ENCODE measurements around the gene GASK1A. TPM values are rescaled to one million over a fixed set of nuclear protein-coding genes. Genes with fewer than 3 reads are reported as not detected.

GASK1A gene
- total and polyA plus RNA-seq, 2 of the 4 experiments (the other 2 are of a cell fraction) = 0.18 to 0.19 TPM

DNA sequence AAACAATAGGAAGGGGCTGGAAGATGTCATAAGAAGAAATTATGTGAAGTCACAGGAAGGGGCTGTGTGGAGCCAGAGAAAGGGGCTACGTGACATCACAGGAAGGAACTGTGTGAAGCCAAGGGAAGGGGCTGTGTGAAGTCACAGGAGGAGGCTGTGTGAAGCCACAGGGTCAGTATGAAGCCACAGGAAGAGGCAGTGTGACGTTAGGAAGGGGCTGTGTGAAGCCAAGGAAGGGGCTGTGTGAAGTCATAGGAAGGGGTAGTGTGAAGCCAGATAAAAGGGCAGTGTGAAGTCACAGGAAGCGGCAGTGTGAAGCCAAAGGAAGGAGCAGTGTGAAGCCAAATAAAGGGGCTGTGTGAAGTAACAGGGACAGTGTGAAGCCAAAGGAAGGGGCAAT, 32.5 kb downstream of the GASK1A start:
- Histone ChIP-seq H2AFZ (replicated peaks; ENCODE audit: low read length, poor library complexity) (no peak overlapping the region), H2BK20ac (ENCODE audit: low read depth, low read length) (no peak overlapping the region), H3K9ac (ENCODE audit: low read depth, low read length) (no peak overlapping the region), H4K91ac (ENCODE audit: insufficient read depth, low read depth, low read length) (no peak overlapping the region), H3K18ac (ENCODE audit: low read depth, low read length) (no peak overlapping the region), H3K79me1 (ENCODE audit: low read depth in 1 of 2, low read length in 2 of 2) (no peaks in the 10 kb centered on the region), H3K27ac (ENCODE audit: insufficient read depth, low read length) (no peak overlapping the region), H4K5ac (ENCODE audit: low read depth, low read length) (no peak overlapping the region), H2AK9ac (replicated peaks; ENCODE audit: low read depth, low read length, poor library complexity) (no peak overlapping the region), H4K20me1 (ENCODE audit: insufficient read depth, low read length) (no peaks in the 10 kb centered on the region), H3K4me1 (ENCODE audit: control insufficient read depth, insufficient read depth, low read length) (no peaks in the 10 kb centered on the region), H4K8ac (ENCODE audit: low read depth in 2 of 2, low read length in 2 of 2) (no peak overlapping the region), H3K9me3 (ENCODE audit: control insufficient read depth, insufficient read depth, low read length) (peaks cover 5% of the 10 kb centered on the region; the same call in 1 of the 2 replicates), H3K4me3 (ENCODE audit: insufficient read depth, low read depth, low read length) (no peak overlapping the region), H3K27me3 (ENCODE audit: control insufficient read depth, insufficient read depth, low read length) (peaks cover 3% of the 10 kb centered on the region; the same call in 1 of the 2 replicates), H3K14ac (replicated peaks; ENCODE audit: low read depth, low read length) (no peak overlapping the region), H2BK120ac (ENCODE audit: low read depth, low read length) (no peak overlapping the region), H3K4me2 (ENCODE audit: low read depth, low read length) (no peak overlapping the region), H3K36me3 (ENCODE audit: control insufficient read depth, insufficient read depth, low read length) (no peaks in the 10 kb centered on the region), H2AK5ac (ENCODE audit: low read depth, low read length) (no peak overlapping the region), H3K9me1 (ENCODE audit: insufficient read depth, low read length) (no peaks in the 10 kb centered on the region), H2BK15ac (ENCODE audit: low read depth, low read length) (no peak overlapping the region), H2BK5ac (ENCODE audit: low read depth, low read length, poor library complexity, severe bottlenecking) (no peak overlapping the region), H3K4ac (ENCODE audit: low read depth, low read length) (no peak overlapping the region), H3K23ac (ENCODE audit: low read depth, low read length) (no peak overlapping the region), H3K56ac (ENCODE audit: extremely low read depth, insufficient read depth, low read length) (no peak overlapping the region)
- ChIA-PET POLR2A (ENCODE audit: unreplicated experiment) (no interaction called here), CTCF (no interaction called here)
- DNase-seq (no peak), ATAC-seq (ENCODE audit: low read depth) (no peak)
- intact Hi-C loops (cut with micrococcal nuclease) (no loop called here), in situ Hi-C loops (cut with MboI; ENCODE audit: low sequenced_read_pairs) (no loop called here), dilution Hi-C loops (cut with HindIII; ENCODE audit: low sequenced_read_pairs, unreplicated experiment) (no loop called here)
- TF ChIP-seq POLR2A (IDR thresholded peaks at IDR 0.05; ENCODE audit: low read depth, low read length) (no peak), MAZ (IDR thresholded peaks at IDR 0.05; ENCODE audit: borderline replicate concordance, low read depth, low read length) (no peak), CEBPB (IDR thresholded peaks at IDR 0.05; ENCODE audit: low read depth, low read length) (no peak), BHLHE40 (IDR thresholded peaks at IDR 0.05; ENCODE audit: low read depth, low read length) (no peak), RAD21 (IDR thresholded peaks at IDR 0.05; ENCODE audit: low read length) (no peak), MXI1 (IDR thresholded peaks at IDR 0.05; ENCODE audit: borderline replicate concordance, low read depth, low read length) (no peak), RCOR1 (IDR thresholded peaks at IDR 0.05; ENCODE audit: insufficient replicate concordance, low read length) (no peak)
- BruUV-seq (replicated peaks) = no TSS peak
- 42% methylated on average over 2 of the region's 3 CpGs; no CpG with 5 or more reads in 1 of the 2 experiments for WGBS, 2 experiments (ENCODE audit: extremely low coverage in 2 of 2, insufficient read length in 1 of 2)

Data from IMR-90 (cell line).